GM21737 (cell line): ENCODE measurements around the gene COL13A1.

Source experiments
- ATAC-seq: cut with Tn5 transposase; IDR thresholded peaks from one replicate; pipeline ENCODE4 v1.9.1; 2021; ENCODE audit warnings: mild to moderate bottlenecking, moderate library complexity; ENCODE audit not compliant: unreplicated experiment

The COL13A1 gene

GRCh38 chr10:69938541-69938991 is 136.9 kb downstream of the COL13A1 start:
- ATAC-seq: no peak

GRCh38 chr10:69939061-69939460 is 137.4 kb downstream of the COL13A1 start:
- no peak for ATAC-seq

DNA sequence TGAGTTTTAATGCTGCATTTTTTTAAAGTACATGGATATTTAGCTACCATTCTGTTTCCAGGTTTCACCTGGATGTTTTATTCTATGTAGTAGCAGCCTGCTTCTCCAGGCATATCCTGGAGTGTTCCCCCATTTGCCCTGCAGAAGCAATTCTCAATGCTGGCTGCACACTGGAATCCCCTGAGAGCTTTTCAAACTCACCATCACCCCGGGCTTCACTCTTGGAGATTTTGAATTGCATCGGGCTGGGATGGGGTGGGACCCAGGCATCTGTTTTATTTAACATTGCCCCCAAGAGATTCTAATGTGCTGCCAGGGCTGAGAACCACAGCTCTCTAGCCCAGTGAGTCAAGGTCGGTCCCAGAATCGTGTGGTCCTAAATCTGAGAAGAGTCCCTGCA is 137.8 kb downstream of the COL13A1 start:
- ATAC-seq: no peak

- ATAC-seq: no peak
Observed at GRCh38 chr10:69941730-69942129, 140.0 kb downstream of the COL13A1 start.

DNA sequence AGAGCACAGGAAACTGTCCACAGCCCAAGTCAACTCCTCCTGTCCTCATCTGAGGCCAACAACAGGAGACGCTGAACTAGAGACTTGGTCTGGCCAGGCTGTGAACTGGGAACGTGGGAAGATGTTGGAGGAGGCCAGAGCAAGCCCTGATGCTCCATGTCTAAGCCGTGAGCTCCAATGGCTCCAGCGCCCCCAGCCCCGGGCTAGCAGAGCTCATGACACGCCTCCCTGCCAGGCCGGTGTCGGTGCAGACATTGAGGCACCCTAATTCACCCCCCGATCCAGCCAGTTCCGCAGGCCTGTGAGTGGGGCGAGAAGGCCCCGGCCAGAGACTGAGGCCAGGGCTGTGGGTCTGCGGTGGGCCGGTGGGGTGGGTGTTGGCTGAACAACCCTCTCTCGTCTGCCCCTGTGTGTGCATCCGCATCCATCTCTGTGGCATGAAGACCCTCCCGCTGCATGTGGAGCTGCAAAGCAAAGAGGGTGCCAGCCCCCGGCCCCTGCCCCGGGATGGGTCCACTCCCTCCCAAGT is 141.7 kb downstream of the COL13A1 start:
- no peak for ATAC-seq

- no peak for ATAC-seq
Observed at GRCh38 chr10:69944761-69945160, 143.1 kb downstream of the COL13A1 start.

- ATAC-seq: no peak
Observed at GRCh38 chr10:69948261-69948660, 146.6 kb downstream of the COL13A1 start.

GRCh38 chr10:69949770-69950169 is 148.1 kb downstream of the COL13A1 start:
- no peak for ATAC-seq

- no peak for ATAC-seq
Observed at GRCh38 chr10:69951658-69952057, 150.0 kb downstream of the COL13A1 start.

DNA sequence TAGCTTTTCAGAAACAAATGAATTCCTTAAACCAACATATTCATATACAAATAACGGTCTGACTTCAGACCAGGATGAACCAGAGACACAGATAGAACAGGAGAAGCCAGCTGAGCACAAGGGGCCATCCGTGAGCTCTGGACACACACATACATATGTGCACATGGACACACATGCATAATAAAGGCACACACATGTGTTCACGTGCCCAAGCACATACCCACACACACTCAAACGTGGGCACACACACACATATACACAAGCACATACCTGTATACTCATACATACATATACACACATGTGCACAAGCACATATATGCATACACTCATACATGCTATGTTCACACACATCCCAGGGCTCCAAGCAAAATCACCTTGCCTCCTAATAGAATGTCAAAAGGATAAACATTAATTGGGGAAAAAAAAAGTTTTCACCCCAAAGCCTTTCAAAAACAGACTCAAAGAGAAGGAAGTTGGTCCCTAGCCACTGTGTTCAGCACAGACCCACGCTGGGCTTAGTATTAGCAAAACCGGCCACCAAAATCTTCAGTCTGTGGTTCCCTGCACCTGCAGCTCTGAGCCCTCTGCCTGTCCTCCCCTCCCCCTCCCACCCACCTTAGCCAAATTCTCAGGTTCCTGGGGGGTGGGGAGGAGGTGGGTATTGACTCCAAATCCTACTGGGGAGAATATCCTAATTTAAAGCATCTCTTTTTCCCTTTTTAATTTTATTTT is 150.5 kb downstream of the COL13A1 start:
- no peak for ATAC-seq

GRCh38 chr10:69952821-69953221 is 151.1 kb downstream of the COL13A1 start:
- ATAC-seq: no peak

DNA sequence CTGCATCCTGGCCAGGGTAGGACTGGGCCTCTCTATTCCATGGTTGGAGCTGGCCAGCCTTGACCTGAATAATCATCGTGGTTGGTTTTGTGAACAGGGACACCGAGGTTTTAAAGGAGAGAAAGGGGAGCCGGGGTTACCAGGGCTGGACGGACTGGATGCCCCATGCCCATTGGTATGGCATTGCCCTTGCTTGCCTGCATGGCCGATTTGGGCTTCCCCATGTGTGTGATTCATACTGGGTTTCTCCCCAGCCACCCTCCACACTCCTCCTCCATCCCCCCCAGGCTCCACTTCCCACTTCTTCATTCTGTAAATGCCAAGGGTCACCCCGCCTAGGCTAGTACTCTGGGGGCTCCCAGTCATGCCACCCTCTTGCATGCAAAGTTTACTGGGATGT is 152.1 kb downstream of the COL13A1 start:
- no peak for ATAC-seq

DNA sequence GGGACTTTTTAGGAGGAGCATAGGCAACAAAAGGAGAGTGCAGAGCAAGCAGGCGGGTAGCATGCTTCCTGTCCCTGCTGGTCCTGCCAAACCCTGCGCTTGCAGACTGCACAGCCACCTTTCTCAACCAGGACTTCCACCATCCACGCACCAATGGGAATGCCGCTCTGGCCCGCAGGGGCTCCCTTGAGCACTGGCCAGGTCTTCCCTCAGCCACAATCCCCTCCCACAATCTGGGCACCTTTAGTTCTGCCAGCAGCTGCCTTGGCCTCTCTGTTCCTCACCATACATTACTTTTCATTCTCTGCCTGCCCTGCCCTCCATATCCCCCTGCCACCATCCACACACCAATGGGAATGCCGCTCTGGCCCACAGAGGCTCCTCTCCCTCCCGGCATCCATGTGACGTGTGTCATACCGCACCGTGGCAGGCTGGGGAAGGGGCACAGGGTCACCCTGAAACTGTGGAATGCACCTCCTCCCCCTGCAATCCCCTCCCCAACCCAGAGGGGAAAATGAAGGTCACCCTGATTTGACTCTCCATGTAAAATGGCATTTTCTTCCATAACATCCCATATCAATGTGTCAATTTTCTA is 153.6 kb downstream of the COL13A1 start:
- ATAC-seq: no peak

DNA sequence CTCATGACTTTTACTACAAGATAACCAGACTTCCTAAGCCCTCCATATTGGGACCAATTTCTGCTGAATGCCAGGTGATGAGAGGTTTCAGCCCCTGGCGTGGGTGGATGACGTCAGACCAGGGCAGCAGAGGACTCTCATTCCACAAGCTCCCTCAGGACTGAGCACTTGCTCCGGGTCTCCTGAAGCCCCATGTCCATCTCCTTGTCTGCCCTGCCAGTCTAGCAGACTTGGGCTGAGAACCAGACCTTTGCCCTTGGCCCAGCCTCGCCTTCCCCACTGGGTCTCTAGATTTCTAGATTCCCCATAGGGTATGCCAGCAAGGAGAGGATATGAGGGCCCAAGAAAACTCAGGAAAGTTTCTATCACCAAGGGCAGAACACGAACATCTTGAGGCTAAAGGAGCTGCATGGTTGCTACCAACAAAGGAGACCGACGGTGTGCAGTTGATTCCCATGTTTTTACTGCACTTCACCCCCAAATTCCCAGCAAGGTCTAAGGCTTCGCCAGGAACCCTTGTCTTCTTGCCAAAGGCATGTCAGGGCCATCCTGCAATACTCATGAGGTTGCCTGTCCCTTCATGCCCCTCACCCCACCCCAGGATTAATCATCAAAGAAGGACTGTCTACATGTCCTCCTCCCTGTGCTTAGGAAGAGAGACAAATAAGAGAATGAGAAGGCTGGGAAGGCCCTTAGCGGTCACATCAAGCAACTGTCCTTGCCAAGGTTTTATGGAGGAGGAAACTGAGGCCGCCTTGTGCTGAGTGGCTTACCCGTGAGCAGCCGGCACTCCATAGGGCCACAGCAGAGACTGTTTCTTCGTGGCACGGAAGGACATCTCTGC is 154.4 kb downstream of the COL13A1 start:
- no peak for ATAC-seq

DNA sequence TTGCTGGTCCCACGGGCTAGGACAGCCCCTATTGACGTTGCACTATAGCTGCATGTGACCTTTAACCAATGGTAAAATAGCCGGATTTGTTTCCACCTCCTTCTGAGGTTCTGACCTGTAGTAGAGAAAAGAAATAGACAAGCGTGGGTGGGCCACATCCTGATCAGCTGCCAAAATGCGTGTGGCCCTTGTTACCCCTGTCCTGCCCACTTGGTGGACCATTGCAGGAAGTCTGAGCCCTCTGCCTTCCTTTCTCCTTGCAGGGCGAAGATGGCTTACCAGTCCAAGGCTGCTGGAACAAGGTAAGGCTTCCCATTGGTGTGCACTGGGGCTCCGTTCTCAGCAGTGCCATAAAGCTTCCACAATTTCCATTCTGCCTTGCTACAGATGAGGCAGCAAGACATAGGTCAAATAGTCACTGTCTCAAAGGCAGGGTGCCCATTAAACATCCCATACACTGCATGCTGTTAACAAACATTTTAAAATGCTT is 155.1 kb downstream of the COL13A1 start:
- ATAC-seq: no peak

- ATAC-seq: no peak
Observed at GRCh38 chr10:69957241-69957885, 155.7 kb downstream of the COL13A1 start.

GRCh38 chr10:69957886-69958555 is 156.3 kb downstream of the COL13A1 start:
- ATAC-seq: no peak

GRCh38 chr10:69958556-69958902 is 156.8 kb downstream of the COL13A1 start:
- ATAC-seq: no peak

DNA sequence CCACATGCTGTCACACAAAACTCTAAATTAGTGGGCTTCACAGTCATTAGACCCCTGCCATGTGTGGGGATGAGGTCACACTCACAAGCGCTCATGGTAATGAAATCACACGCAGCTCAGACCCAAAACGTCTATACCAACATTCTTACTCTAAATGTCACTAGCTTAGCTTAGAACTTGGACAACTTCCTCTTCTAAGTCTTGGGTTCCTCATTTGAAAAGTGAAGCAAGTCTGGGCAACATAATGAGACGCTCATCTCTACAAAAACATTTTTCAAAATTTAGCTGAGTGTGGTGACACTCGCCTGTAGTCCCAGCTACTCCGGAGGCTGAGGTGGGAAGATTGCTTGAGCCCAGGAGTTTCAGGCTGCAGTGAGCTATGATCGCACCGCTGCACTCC is 158.2 kb downstream of the COL13A1 start:
- ATAC-seq: no peak

DNA sequence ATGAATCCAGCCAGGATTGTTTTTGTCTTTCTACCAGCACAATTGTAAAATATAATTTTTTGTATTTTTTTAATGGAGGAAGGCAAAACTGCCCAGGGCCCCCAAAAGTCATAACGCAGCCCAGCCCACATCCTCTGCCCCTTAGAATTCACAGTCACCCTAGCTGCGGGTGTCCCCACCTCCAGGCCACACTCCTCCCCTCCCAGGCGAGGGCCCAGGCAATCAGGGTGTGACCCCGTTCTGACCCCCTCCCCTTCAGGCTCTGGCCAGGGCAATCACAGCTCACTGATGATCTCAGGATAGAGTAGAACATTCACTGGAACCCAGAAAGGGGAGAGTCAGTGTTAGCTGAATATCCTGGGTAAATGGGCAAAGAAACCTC is 158.9 kb downstream of the COL13A1 start:
- ATAC-seq: no peak
